ENCODE measurements around the gene CRLF3. TPM values are rescaled to one million over a fixed set of nuclear protein-coding genes. Genes with fewer than 3 reads are reported as not detected.

The CRLF3 gene
- total and polyA plus RNA-seq, 2 donors (not counting 1 experiment from before 2014, with no cell fraction given): 31.6 to 83.2 TPM

DNA sequence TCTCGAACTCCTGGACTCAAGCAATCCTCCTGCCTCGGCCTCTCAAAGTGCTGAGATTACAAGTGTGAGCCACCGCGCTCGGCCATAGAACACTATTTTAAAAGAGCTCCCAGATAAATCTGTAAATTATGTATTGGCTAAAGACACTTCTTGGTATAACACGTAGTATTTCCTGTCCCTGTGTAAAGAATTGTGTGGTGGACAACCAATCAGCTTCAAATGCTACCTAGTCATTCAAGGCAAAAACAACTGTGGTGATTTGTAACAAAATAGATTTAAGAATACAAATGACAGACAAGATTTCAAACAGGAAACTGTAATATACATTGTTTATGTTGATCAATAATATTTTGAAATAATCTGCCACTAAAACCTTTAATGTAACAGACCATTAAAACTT is 14.6 kb downstream of the CRLF3 start:
- peaks cover 60% of the 10 kb centered on the region for H3K4me1 Mint-ChIP-seq
- CTCF ChIA-PET: interaction anchor here (1.8 to 14.7 kb wide), 2 partner anchors 13 to 22 kb away, joined by 3 to 207 read pairs; partner anchors contain the start of genes ATAD5 and CRLF3
- WGBS (ENCODE audit: insufficient coverage): 100% methylated on average over 2 of the region's 6 CpGs

More for the DNA sequence above, 14.6 kb downstream of the CRLF3 start:
- H3K27ac ChIP-seq (ENCODE audit: low read length in 2 of 2): peak overlapping the region; percentile 73 to 84
- no peak overlapping the region for H2AFZ ChIP-seq (ENCODE audit: insufficient read depth, low read depth, low read length, poor library complexity, severe bottlenecking)
- H3K27ac Mint-ChIP-seq: peak overlapping the region; percentile 97
- H3K4me1 ChIP-seq (ENCODE audit: control insufficient read depth in 2 of 2, insufficient read depth in 2 of 2, low read length in 2 of 2): peaks cover 59 to 74% of the 10 kb centered on the region in 2 donors
- no peak for ATAC-seq (ENCODE audit: low read depth)
- POLR2A ChIA-PET: interaction anchor here (1.3 to 5.0 kb wide), 2 partner anchors 12 to 22 kb away, joined by 3 to 66 read pairs; partner anchors contain the start of genes ATAD5 and CRLF3
- H3K9me3 Mint-ChIP-seq (ENCODE audit: insufficient read depth): no peaks in the 10 kb centered on the region
- peak overlapping the region; percentile 45 for H3K4me2 ChIP-seq (replicated peaks; ENCODE audit: low read depth, low read length, poor library complexity, severe bottlenecking)
- no peaks in the 10 kb centered on the region for H3K27me3 ChIP-seq (replicated peaks in 1 of 4; ENCODE audit: control extremely low read depth in 1 of 4, control insufficient read depth in 3 of 4, insufficient read depth in 4 of 4, low read length in 3 of 4)
- no peaks in the 10 kb centered on the region for H3K9me3 ChIP-seq (ENCODE audit: control extremely low read depth in 1 of 3, control insufficient read depth in 2 of 3, insufficient read depth in 1 of 3, low read length in 2 of 3)
- H3K4me3 Mint-ChIP-seq: peak overlapping the region; percentile 87
- no peak for TF ChIP-seq EZH2 (IDR thresholded peaks at IDR 0.05; ENCODE audit: borderline replicate concordance, insufficient read depth, low read depth, low read length, poor library complexity, severe bottlenecking)
- TF ChIP-seq, protein P1, sequence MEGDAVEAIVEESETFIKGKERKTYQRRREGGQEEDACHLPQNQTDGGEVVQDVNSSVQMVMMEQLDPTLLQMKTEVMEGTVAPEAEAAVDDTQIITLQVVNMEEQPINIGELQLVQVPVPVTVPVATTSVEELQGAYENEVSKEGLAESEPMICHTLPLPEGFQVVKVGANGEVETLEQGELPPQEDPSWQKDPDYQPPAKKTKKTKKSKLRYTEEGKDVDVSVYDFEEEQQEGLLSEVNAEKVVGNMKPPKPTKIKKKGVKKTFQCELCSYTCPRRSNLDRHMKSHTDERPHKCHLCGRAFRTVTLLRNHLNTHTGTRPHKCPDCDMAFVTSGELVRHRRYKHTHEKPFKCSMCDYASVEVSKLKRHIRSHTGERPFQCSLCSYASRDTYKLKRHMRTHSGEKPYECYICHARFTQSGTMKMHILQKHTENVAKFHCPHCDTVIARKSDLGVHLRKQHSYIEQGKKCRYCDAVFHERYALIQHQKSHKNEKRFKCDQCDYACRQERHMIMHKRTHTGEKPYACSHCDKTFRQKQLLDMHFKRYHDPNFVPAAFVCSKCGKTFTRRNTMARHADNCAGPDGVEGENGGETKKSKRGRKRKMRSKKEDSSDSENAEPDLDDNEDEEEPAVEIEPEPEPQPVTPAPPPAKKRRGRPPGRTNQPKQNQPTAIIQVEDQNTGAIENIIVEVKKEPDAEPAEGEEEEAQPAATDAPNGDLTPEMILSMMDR (IDR thresholded peaks at IDR 0.05): no peak
- H4K20me1 ChIP-seq (ENCODE audit: control insufficient read depth, insufficient read depth, low read length, poor library complexity, severe bottlenecking): no peaks in the 10 kb centered on the region
- no peaks in the 10 kb centered on the region for H3K27me3 Mint-ChIP-seq
- peaks cover 1 to 6% of the 10 kb centered on the region in 2 experiments for H3K36me3 ChIP-seq (replicated peaks in 1 of 2; ENCODE audit: control extremely low read depth in 1 of 2, control insufficient read depth in 1 of 2, extremely low read depth in 1 of 2, insufficient read depth in 2 of 2, low read length in 1 of 2)
- peak overlapping the region in 1 of 5 experiments; percentile 27 for H3K4me3 ChIP-seq (ENCODE audit: control extremely low read depth in 1 of 5, extremely low read depth in 1 of 5, insufficient read depth in 1 of 5, low read depth in 2 of 5, low read length in 4 of 5)
- peak overlapping the region; percentile 10 for H3K9ac ChIP-seq (ENCODE audit: low read length)
- H3K79me2 ChIP-seq (ENCODE audit: control insufficient read depth, insufficient read depth, low read length): peaks cover 82% of the 10 kb centered on the region
- intact Hi-C loops (cut with micrococcal nuclease): loop anchor here (1.0 to 5.0 kb wide), 5 partner anchors 7 to 407 kb away; partner anchors contain the start of genes CRLF3, RNF135 and TEFM
- DNase-seq: peak; percentile 17

Measured in B cell (primary cell).